Gastrocnemius medialis (tissue), 4 donors: Measurements from ENCODE around the gene ARSI.

Experiments
- CTCF ChIP-seq, 5 experiments: fragments of 450-650 bp in 3 of 5; fragments of 200-600 bp in 2 of 5; sonication (generic) in 2 of 5; IDR thresholded peaks in 4 of 5; conservative IDR thresholded peaks in 1 of 5; 1 replicate in 4 of 5; 2 replicates in 1 of 5; pipeline ENCODE4 v1.5.1; 2016 to 2019; ENCODE audit warnings: antibody characterized with exemption in 5 of 5, mild to moderate bottlenecking in 3 of 5, moderate library complexity in 3 of 5
- POLR2A ChIP-seq, 2 donors: fragments of 450-650 bp; IDR thresholded peaks; one replicate each; pipeline ENCODE4 v1.6.1; 2017; ENCODE audit warnings: antibody characterized with exemption in 2 of 2, mild to moderate bottlenecking in 2 of 2, moderate library complexity in 2 of 2

DNA sequence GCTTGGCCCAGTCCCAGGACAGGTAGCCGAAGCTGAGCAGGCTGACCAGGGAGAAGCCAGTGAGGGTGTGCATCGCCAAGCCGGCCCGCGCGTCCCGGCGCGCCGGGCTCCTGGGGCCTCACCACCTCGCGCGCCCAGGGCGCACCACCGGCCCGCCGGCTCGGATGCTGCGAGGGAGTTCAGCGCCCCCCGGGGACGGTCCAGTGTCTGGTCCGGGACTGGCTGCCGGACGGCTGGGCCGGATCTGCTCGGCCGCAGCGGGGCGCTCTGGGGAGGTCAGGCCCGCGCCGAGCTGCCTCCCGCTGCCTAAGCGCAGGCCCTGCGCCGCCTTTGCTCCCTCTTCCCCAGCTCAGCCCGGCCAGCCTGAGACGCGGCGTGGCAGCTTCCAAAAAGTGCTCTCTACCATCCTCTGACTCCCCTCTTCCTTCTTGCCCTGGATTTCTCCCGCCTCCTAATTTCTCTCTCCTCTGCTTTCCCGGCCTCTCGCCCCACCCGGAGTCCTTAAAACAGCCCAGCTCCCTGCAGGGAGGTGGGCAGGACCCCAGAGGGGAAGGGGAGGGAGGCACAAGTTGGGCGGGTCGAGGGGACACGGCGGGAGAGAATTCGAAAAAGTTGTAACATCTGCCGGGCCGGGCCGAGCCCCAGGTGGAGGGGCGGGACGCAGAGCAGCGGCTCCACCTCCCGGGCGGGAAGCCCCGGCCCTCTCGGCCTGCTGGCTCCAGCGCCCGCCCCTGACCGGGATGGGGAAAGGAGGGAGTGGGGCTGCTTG lies at the start of gene ARSI:
- TF ChIP-seq CTCF (IDR thresholded peaks at IDR 0.05 in 4 of 5, conservative IDR thresholded peaks at IDR 0.05 in 1 of 5) = no peak
- TF ChIP-seq POLR2A (IDR thresholded peaks at IDR 0.05) = no peak
